HCT116 (cell line): ENCODE data around the gene TMIGD2. TPM values are rescaled to one million over a fixed set of nuclear protein-coding genes. Genes with fewer than 3 reads are reported as not detected.

ENCODE experiments used
- ATAC-seq: fragments of 200-7000 bp; cut with Tn5 transposase; 2 replicates; pipeline ENCODE4 v1.9.1; 2020; ENCODE audit warnings: mild to moderate bottlenecking, moderate library complexity
- BruUV-seq: library from RNA; stranded (reverse); fragments of 400-500 nt; replicated peaks from 2 replicates; lab custom pipeline; 2021; lab: Mats Ljungman, UMichigan
- CTCF ChIA-PET: fragments of 300-600 bp; sonication (Branson Sonifier 250); formaldehyde crosslinking; loops from one replicate; lab custom pipeline; 2021; ENCODE audit warnings: antibody characterized with exemption; lab: Charles Lee
- POLR2A ChIA-PET: fragments of 300-600, 350-600 bp; sonication (Branson Sonifier 250); formaldehyde crosslinking; loops from one replicate; lab custom pipeline; 2021; ENCODE audit warnings: antibody characterized with exemption; lab: Charles Lee
- RAD21 ChIA-PET, 2 experiments: fragments of 300-600 bp; sonication (Branson Sonifier 250); formaldehyde crosslinking; loops; one replicate each; lab custom pipeline; 2023; ENCODE audit warnings: low total read pairs in 2 of 2; ENCODE audit not compliant: uncharacterized antibody in 2 of 2, unreplicated experiment in 2 of 2, low non-redundant PET in 1 of 2; lab: Charles Lee
- DNase-seq: peaks from one replicate; pipeline ENCODE4 v3.0.0-alpha.2; 2010; ENCODE audit warnings: low read depth, low spot score
- H2AFZ ChIP-seq: fragments of 200-600 bp; shearing (Covaris generic), sonication (generic); 2 replicates; pipeline ENCODE4 v1.6.1; 2017; ENCODE audit warnings: low read depth, mixed run types, mixed read lengths, antibody characterized with exemption, low read length; ENCODE audit not compliant: poor library complexity, severe bottlenecking
- H3K27ac ChIP-seq: 2 replicates; pipeline ENCODE4 v1.5.1; 2012; ENCODE audit warnings: low read depth, low read length
- H3K27me3 ChIP-seq: fragments of 200-600 bp; sonication (generic); 2 replicates; pipeline ENCODE4 v1.6.1; 2016; ENCODE audit warnings: mixed run types, low read length, mixed read lengths; ENCODE audit not compliant: insufficient read depth
- H3K36me3 ChIP-seq, 2 experiments: fragments of 200-500 bp in 1 of 2; fragments of 200-600 bp in 1 of 2; sonication (Bioruptor generic) in 1 of 2; sonication (generic) in 1 of 2; 2 replicates each; pipeline versions ENCODE4 v1.5.1 to v1.6.1; 2014 to 2016; ENCODE audit warnings: low read length in 2 of 2, inconsistent platforms in 1 of 2, mixed read lengths in 1 of 2, mixed run types in 1 of 2; ENCODE audit not compliant: insufficient read depth in 2 of 2, control insufficient read depth in 1 of 2
- H3K4me1 ChIP-seq, 2 experiments: fragments of 200-600 bp in 1 of 2; sonication (generic) in 1 of 2; 2 replicates each; pipeline versions ENCODE4 v1.5.1 to v1.6.1; 2012 to 2017; ENCODE audit warnings: low read length in 2 of 2, inconsistent platforms in 1 of 2, mild to moderate bottlenecking in 1 of 2, mixed read lengths in 1 of 2, mixed run types in 1 of 2, moderate library complexity in 1 of 2; ENCODE audit not compliant: insufficient read depth in 2 of 2, control insufficient read depth in 1 of 2
- H3K4me2 ChIP-seq: fragments of 200-600 bp; sonication (generic); 2 replicates; pipeline ENCODE4 v1.6.1; 2017; ENCODE audit warnings: mixed run types, low read length, mixed read lengths
- H3K4me3 ChIP-seq, 2 experiments: fragments of 200-600 bp in 1 of 2; sonication (generic) in 1 of 2; replicated peaks in 1 of 2; 2 replicates each; pipeline ENCODE4 v1.5.1; 2011 to 2016; ENCODE audit warnings: low read length in 2 of 2, control low read depth in 1 of 2, low read depth in 1 of 2, mild to moderate bottlenecking in 1 of 2, mixed read lengths in 1 of 2, mixed run types in 1 of 2
- H3K79me2 ChIP-seq: fragments of 200-600 bp; sonication (generic); 2 replicates; pipeline ENCODE4 v1.6.1; 2017; ENCODE audit warnings: mild to moderate bottlenecking, mixed run types, low read length, moderate library complexity, mixed read lengths; ENCODE audit not compliant: insufficient read depth
- H3K9ac ChIP-seq: fragments of 200-600 bp; sonication (generic); 2 replicates; pipeline ENCODE4 v1.6.1; 2016; ENCODE audit warnings: low read length, mixed read lengths
- H3K9me2 ChIP-seq: fragments of 200-600 bp; sonication (generic), shearing (Covaris generic); 2 replicates; pipeline ENCODE4 v1.6.1; 2017; ENCODE audit warnings: mixed run types, mild to moderate bottlenecking, moderate library complexity; ENCODE audit not compliant: insufficient read depth
- H3K9me3 ChIP-seq, 2 experiments: fragments of 200-500 bp in 1 of 2; fragments of 200-600 bp in 1 of 2; sonication (Bioruptor generic) in 1 of 2; sonication (generic) in 1 of 2; 2 replicates each; pipeline ENCODE4 v1.6.1; 2014 to 2017; ENCODE audit warnings: low read length in 2 of 2, mixed read lengths in 2 of 2, inconsistent platforms in 1 of 2, low read depth in 1 of 2, mild to moderate bottlenecking in 1 of 2, mixed run types in 1 of 2, moderate library complexity in 1 of 2; ENCODE audit not compliant: control insufficient read depth in 1 of 2, insufficient read depth in 1 of 2
- H4K20me1 ChIP-seq: fragments of 200-600 bp; sonication (generic), shearing (Covaris generic); 2 replicates; pipeline ENCODE4 v1.6.1; 2017; ENCODE audit warnings: mixed run types, mild to moderate bottlenecking, moderate library complexity; ENCODE audit not compliant: insufficient read depth
- POLR2A ChIP-seq: IDR thresholded peaks from 2 replicates; pipeline ENCODE4 v1.7.0; 2011; ENCODE audit warnings: borderline replicate concordance; ENCODE audit not compliant: insufficient read depth, insufficient read length; ENCODE audit errors: extremely low read depth
- ZBTB33 ChIP-seq: IDR thresholded peaks from 2 replicates; pipeline ENCODE4 v1.6.1; 2011; ENCODE audit warnings: mild to moderate bottlenecking, low read length, moderate library complexity; ENCODE audit not compliant: insufficient replicate concordance; ENCODE audit errors: extremely low read depth
- intact Hi-C: fragments of 100-400 bp; cut with micrococcal nuclease; formaldehyde crosslinking; loops from 2 replicates; pipeline ENCODE4 v1.10.0; 2022
- total RNA-seq: library from RNA; stranded (reverse); gene quantifications from one replicate; pipeline ENCODE4 v1.2.1, GENCODE V29; 2021; ENCODE audit not compliant: unreplicated experiment

The TMIGD2 gene
- total RNA-seq, 1 experiment from 2014 or later, result not detected

- ChIA-PET POLR2A (interaction anchor here (0.9 kb wide), 1 partner anchor 15 kb away, joined by 3 read pairs; no protein-coding TSS in a partner anchor), CTCF (interaction anchor here (1.0 to 1.3 kb wide), 3 partner anchors 15 to 73 kb away, joined by 3 to 8 read pairs (median 8); partner anchors contain the start of genes MPND and SH3GL1)
Observed at GRCh38 chr19:4327877-4328242, 25.7 kb upstream of the TMIGD2 start.

More at GRCh38 chr19:4327877-4328242, 25.7 kb upstream of the TMIGD2 start:
- intact Hi-C loops, result loop anchor here (1.0 kb wide), 1 partner anchor 46 kb away; no protein-coding TSS in a partner anchor
- RAD21 ChIA-PET, result interaction anchor here in 1 of 2 experiments (0.5 kb wide), 1 partner anchor 432 kb away, joined by 3 read pairs; no protein-coding TSS in a partner anchor
- Histone ChIP-seq H4K20me1 (no peaks in the 10 kb centered on the region), H3K27me3 (no peaks in the 10 kb centered on the region), H3K9me2 (no peaks in the 10 kb centered on the region), H3K9me3 (no peaks in the 10 kb centered on the region), H3K27ac (peak overlapping the region; percentile 63), H2AFZ (no peak overlapping the region), H3K9ac (no peak overlapping the region), H3K79me2 (no peaks in the 10 kb centered on the region; the same call in 1 of the 2 replicates), H3K36me3 (no peaks in the 10 kb centered on the region), H3K4me1 (peaks cover 7 to 20% of the 10 kb centered on the region in 2 experiments), H3K4me3 (peak overlapping the region; percentile 10 to 27; a peak in 3 of 4 replicates), H3K4me2 (peak overlapping the region; percentile 40)
- DNase-seq (no peak), ATAC-seq (peak; percentile 28)
- TF ChIP-seq POLR2A (no peak), ZBTB33 (no peak)
- no TSS peak for BruUV-seq
